Measurements from ENCODE around the gene ZBTB20.

Gene ZBTB20

GRCh38 chr3:114428044-114428595 lies 719.0 kb downstream of the ZBTB20 start:
- Histone ChIP-seq H3K4me1 (no peaks in the 10 kb centered on the region), H3K36me3 (no peaks in the 10 kb centered on the region), H3K27me3 (no peaks in the 10 kb centered on the region), H3K4me3 (ENCODE audit: low read depth, low read length) (no peak overlapping the region), H3K9me3 (no peaks in the 10 kb centered on the region)
- no peak for TF ChIP-seq CTCF (IDR thresholded peaks at IDR 0.05; ENCODE audit: low read depth, low read length)
- DNase-seq, result no peak

- Histone ChIP-seq H3K36me3 (no peaks in the 10 kb centered on the region), H3K4me3 (ENCODE audit: low read depth, low read length) (no peak overlapping the region), H3K9me3 (no peaks in the 10 kb centered on the region), H3K4me1 (no peaks in the 10 kb centered on the region; the same call in 1 of the 2 replicates), H3K27me3 (no peaks in the 10 kb centered on the region)
- DNase-seq, result no peak
- TF ChIP-seq CTCF (IDR thresholded peaks at IDR 0.05; ENCODE audit: low read depth, low read length), result no peak
Measured at GRCh38 chr3:114427285-114428043, 719.6 kb downstream of the ZBTB20 start.

- Histone ChIP-seq H3K9me3 (no peaks in the 10 kb centered on the region), H3K27me3 (no peaks in the 10 kb centered on the region), H3K4me3 (ENCODE audit: low read depth, low read length) (no peak overlapping the region), H3K4me1 (peaks cover 4% of the 10 kb centered on the region; the same call in 1 of the 2 replicates), H3K36me3 (no peaks in the 10 kb centered on the region)
- TF ChIP-seq CTCF (IDR thresholded peaks at IDR 0.05; ENCODE audit: low read depth, low read length), result no peak
- no peak for DNase-seq
Measured at GRCh38 chr3:114424337-114424736, 722.8 kb downstream of the ZBTB20 start.

GRCh38 chr3:114421204-114421603 lies 725.9 kb downstream of the ZBTB20 start:
- H3K36me3 ChIP-seq, result no peaks in the 10 kb centered on the region
- no peak overlapping the region for H3K4me3 ChIP-seq (ENCODE audit: low read depth, low read length)
- H3K27me3 ChIP-seq, result no peaks in the 10 kb centered on the region
- no peaks in the 10 kb centered on the region for H3K9me3 ChIP-seq
- no peak for DNase-seq
- no peak for TF ChIP-seq CTCF (IDR thresholded peaks at IDR 0.05; ENCODE audit: low read depth, low read length)
- peaks cover 10% of the 10 kb centered on the region; the same call in 1 of the 2 replicates for H3K4me1 ChIP-seq

- TF ChIP-seq CTCF (IDR thresholded peaks at IDR 0.05; ENCODE audit: low read depth, low read length), result no peak
- Histone ChIP-seq H3K27me3 (no peaks in the 10 kb centered on the region), H3K36me3 (no peaks in the 10 kb centered on the region), H3K4me3 (ENCODE audit: low read depth, low read length) (no peak overlapping the region), H3K9me3 (no peaks in the 10 kb centered on the region), H3K4me1 (peaks cover 10% of the 10 kb centered on the region; the same call in 1 of the 2 replicates)
- no peak for DNase-seq
Measured at GRCh38 chr3:114420072-114420471, 727.0 kb downstream of the ZBTB20 start.
